GM06990 (cell line): ENCODE results near the gene MYH11.

Source experiments
- DNase-seq: peaks from one replicate; pipeline ENCODE4 v3.0.0-alpha.2; 2011; ENCODE audit not compliant: insufficient read length; ENCODE audit errors: extremely low read depth
- H3K27me3 ChIP-seq: replicated peaks from 2 replicates; pipeline ENCODE4 v1.6.0; 2011; ENCODE audit warnings: low read length; ENCODE audit not compliant: control insufficient read depth, insufficient read depth
- H3K36me3 ChIP-seq: 2 replicates; pipeline ENCODE4 v1.5.1; 2011; ENCODE audit warnings: low read length; ENCODE audit not compliant: control insufficient read depth, insufficient read depth
- H3K4me3 ChIP-seq: replicated peaks from 2 replicates; pipeline ENCODE4 v1.5.1; 2011; ENCODE audit warnings: low read depth, mild to moderate bottlenecking, control low read depth, low read length
- TF ChIP-seq, protein P1 (sequence below): IDR thresholded peaks from 2 replicates; pipeline ENCODE4 v1.5.1; 2011; ENCODE audit warnings: low read length, control low read depth, mild to moderate bottlenecking, inconsistent platforms; ENCODE audit not compliant: insufficient read depth, poor library complexity, severe bottlenecking

Gene MYH11

GRCh38 chr16:15671530-15672117 is 185.2 kb downstream of the MYH11 start:
- DNase-seq = no peak
- peaks cover 36% of the 10 kb centered on the region for H3K36me3 ChIP-seq
- no peaks in the 10 kb centered on the region for H3K27me3 ChIP-seq
- TF ChIP-seq, protein P1, sequence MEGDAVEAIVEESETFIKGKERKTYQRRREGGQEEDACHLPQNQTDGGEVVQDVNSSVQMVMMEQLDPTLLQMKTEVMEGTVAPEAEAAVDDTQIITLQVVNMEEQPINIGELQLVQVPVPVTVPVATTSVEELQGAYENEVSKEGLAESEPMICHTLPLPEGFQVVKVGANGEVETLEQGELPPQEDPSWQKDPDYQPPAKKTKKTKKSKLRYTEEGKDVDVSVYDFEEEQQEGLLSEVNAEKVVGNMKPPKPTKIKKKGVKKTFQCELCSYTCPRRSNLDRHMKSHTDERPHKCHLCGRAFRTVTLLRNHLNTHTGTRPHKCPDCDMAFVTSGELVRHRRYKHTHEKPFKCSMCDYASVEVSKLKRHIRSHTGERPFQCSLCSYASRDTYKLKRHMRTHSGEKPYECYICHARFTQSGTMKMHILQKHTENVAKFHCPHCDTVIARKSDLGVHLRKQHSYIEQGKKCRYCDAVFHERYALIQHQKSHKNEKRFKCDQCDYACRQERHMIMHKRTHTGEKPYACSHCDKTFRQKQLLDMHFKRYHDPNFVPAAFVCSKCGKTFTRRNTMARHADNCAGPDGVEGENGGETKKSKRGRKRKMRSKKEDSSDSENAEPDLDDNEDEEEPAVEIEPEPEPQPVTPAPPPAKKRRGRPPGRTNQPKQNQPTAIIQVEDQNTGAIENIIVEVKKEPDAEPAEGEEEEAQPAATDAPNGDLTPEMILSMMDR = no peak
- no peak overlapping the region for H3K4me3 ChIP-seq

DNA sequence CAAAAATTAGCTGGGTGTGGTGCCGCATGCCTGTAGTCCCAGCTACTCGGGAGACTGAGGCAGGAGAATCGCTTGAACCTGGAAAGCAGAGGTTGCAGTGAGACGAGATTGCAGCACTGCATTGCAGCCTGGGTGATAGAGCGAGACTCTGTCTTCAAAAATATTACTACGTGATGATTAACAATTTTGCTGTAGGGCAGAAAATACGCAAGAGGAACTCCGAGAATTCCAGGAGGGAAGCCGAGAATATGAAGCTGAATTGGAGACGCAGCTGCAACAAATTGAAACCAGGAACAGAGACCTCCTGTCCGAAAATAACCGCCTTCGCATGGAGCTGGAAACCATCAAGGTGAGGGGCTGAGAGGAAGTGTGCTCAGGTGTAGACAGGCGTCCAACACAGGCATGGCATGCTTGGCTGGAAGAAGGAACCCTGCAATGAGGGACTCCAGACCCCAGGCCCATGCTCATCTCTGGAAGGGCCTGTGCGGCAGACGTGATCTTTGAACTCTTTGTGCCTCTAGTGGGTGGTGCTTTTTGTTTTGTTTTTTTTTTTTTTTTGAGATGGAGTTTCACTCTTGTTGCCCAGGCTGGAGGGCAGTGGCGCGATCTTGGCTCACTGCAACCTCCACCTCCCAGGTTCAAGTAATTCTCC is 189.6 kb downstream of the MYH11 start:
- peaks cover 23% of the 10 kb centered on the region for H3K36me3 ChIP-seq
- TF ChIP-seq, protein P1 = no peak
- H3K4me3 ChIP-seq = no peak overlapping the region
- no peak for DNase-seq
- H3K27me3 ChIP-seq = no peaks in the 10 kb centered on the region

- TF ChIP-seq, protein P1 = no peak
- peaks cover 28% of the 10 kb centered on the region for H3K36me3 ChIP-seq
- no peak overlapping the region for H3K4me3 ChIP-seq
- no peaks in the 10 kb centered on the region for H3K27me3 ChIP-seq
- no peak for DNase-seq
Observed at GRCh38 chr16:15665107-15665506, 191.7 kb downstream of the MYH11 start.

- no peaks in the 10 kb centered on the region for H3K27me3 ChIP-seq
- H3K4me3 ChIP-seq = no peak overlapping the region
- TF ChIP-seq, protein P1 = no peak
- peaks cover 20% of the 10 kb centered on the region for H3K36me3 ChIP-seq
- DNase-seq = no peak
Observed at GRCh38 chr16:15660203-15660601, 196.6 kb downstream of the MYH11 start.

GRCh38 chr16:15658556-15658955 is 198.3 kb downstream of the MYH11 start:
- no peak for DNase-seq
- TF ChIP-seq, protein P1 = no peak
- H3K36me3 ChIP-seq = peaks cover 20% of the 10 kb centered on the region
- no peaks in the 10 kb centered on the region for H3K27me3 ChIP-seq
- no peak overlapping the region for H3K4me3 ChIP-seq
